Lower leg skin (tissue), 3 donors: ENCODE data around the gene NAB1.

Experiments
- CTCF ChIP-seq, 3 donors: fragments of 450-650 bp; IDR thresholded peaks; one replicate each; pipeline ENCODE4 v1.5.1; 2016; ENCODE audit warnings: antibody characterized with exemption in 3 of 3, mild to moderate bottlenecking in 3 of 3, moderate library complexity in 2 of 3
- POLR2A ChIP-seq, 2 donors: fragments of 450-650 bp; IDR thresholded peaks; one replicate each; pipeline ENCODE4 v1.6.1; 2016 to 2017; ENCODE audit warnings: antibody characterized with exemption in 2 of 2, mild to moderate bottlenecking in 1 of 2, moderate library complexity in 1 of 2

DNA sequence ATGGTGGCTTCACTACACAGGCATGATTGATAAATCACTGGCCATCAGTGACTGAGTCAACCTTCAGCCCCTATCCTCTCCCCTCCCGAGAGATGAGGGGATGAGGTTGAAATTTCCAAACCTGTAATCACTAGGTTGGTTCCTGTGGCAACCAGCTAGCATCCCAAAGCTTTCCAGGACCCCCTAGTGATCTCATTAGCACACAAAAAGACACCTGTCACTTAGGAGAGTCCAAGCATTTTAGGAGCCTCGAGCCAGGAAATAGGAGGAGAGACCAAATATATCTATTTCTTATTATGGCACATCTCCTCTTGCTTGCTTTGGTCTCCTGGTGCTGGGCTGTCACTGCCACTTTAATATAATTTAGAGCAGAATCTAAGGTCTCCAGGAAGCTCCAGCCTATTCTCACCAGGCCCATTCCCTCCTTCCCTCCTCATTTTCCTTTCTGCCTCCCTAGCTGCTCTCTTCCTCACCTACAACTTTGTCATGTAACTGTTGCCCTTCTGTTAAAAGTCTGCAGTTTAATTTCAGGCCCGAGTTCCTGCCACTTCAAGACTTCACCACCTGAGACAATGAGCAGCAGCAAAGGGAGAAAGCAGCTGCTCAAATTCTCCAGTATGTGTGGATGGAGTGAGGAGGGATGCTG is 33.2 kb upstream of the NAB1 start:
- no peak for TF ChIP-seq CTCF (IDR thresholded peaks at IDR 0.05)
- TF ChIP-seq POLR2A (IDR thresholded peaks at IDR 0.05), result no peak
